Measurements from ENCODE around the gene PAM16.

DNA sequence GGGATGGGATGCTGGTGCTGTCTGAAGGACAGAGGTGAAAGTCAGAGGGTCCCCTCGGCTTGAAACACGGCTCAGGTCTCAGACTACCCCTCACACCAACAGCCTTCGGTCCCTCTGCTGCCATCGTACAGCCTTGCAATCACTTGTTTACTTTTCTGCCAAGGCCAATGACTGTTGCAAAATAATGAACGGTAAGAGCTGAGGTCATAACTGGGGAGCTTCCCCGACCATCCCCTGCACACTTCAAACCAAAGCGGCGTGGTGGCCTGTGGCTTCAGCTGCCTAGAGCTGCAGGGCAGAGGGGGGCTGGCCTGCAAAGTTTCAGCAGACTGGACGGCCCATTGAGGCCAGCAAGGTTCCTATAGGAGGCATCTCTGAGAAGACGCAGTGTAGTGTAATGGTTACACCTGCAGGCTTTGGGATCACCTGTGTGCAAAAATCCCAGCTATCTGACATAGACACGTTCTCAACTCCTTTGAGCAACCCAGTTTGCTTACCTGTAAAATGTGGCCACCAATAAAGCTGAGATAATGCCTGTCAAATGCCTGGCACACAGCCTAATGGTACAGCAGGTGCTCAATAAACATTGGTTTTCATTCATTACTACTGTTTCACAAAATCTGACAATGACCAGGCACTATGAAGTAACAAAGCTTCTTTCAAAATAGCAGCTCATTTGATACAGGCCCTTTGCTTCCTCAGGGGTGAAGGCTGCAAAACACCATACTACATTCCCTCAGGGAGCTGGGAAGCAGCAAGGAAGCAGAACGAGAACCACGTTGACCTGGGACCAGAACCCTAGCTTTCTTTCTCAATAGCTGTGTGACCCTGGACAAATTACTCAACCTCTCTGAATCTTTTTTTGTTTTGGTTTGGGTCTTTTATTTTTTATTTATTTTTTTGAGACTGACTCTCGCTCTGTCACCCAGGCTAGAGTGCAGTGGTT, 5.0 kb downstream of the PAM16 start:
- TF ChIP-seq, protein P1, sequence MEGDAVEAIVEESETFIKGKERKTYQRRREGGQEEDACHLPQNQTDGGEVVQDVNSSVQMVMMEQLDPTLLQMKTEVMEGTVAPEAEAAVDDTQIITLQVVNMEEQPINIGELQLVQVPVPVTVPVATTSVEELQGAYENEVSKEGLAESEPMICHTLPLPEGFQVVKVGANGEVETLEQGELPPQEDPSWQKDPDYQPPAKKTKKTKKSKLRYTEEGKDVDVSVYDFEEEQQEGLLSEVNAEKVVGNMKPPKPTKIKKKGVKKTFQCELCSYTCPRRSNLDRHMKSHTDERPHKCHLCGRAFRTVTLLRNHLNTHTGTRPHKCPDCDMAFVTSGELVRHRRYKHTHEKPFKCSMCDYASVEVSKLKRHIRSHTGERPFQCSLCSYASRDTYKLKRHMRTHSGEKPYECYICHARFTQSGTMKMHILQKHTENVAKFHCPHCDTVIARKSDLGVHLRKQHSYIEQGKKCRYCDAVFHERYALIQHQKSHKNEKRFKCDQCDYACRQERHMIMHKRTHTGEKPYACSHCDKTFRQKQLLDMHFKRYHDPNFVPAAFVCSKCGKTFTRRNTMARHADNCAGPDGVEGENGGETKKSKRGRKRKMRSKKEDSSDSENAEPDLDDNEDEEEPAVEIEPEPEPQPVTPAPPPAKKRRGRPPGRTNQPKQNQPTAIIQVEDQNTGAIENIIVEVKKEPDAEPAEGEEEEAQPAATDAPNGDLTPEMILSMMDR (IDR thresholded peaks at IDR 0.05; ENCODE audit: low read depth, low read length, poor library complexity, severe bottlenecking) = no peak
- TF ChIP-seq EZH2phosphoT487 (IDR thresholded peaks at IDR 0.05; ENCODE audit: borderline replicate concordance, low read length) = no peak
